CD4-positive, CD25-positive, alpha-beta regulatory T cell (primary cell): ENCODE results near the gene APOBR. TPM values are rescaled to one million over a fixed set of nuclear protein-coding genes. Genes with fewer than 3 reads are reported as not detected.

Experiments
- ATAC-seq, 2 donors: fragments of 150-1000 bp; cut with Tn5 transposase; one replicate each; pipeline ENCODE4 v1.10.0; 2021; ENCODE audit warnings: low read depth in 2 of 2, moderate number of reproducible peaks in 2 of 2, moderate library complexity in 1 of 2
- DNase-seq, 3 donors: peaks; one replicate each; pipeline versions ENCODE4 v3.0.0 to v3.0.0-alpha.2; 2012 to 2022; ENCODE audit warnings: mixed read lengths in 1 of 3
- H3K27ac ChIP-seq: one replicate; pipeline ENCODE4 v1.7.0; 2013; ENCODE audit warnings: mild to moderate bottlenecking, low read length; ENCODE audit not compliant: insufficient read depth, poor library complexity, severe bottlenecking
- H3K27me3 ChIP-seq: one replicate; pipeline ENCODE4 v1.7.0; 2013; ENCODE audit warnings: low read length; ENCODE audit not compliant: control insufficient read depth, insufficient read depth
- H3K36me3 ChIP-seq: one replicate; pipeline ENCODE4 v1.7.0; 2013; ENCODE audit warnings: mild to moderate bottlenecking, low read length, moderate library complexity; ENCODE audit not compliant: control insufficient read depth, insufficient read depth
- H3K4me1 ChIP-seq: 2 replicates; pipeline ENCODE4 v1.7.0; 2013; ENCODE audit warnings: mild to moderate bottlenecking, low read length; ENCODE audit not compliant: insufficient read depth, control insufficient read depth, poor library complexity, severe bottlenecking
- H3K4me3 ChIP-seq: one replicate; pipeline ENCODE4 v1.7.0; 2013; ENCODE audit warnings: low read depth, mild to moderate bottlenecking, low read length, moderate library complexity
- H3K9me3 ChIP-seq, 2 experiments: 1 replicate in 1 of 2; 2 replicates in 1 of 2; pipeline ENCODE4 v1.7.0; 2013; ENCODE audit warnings: low read length in 2 of 2, mild to moderate bottlenecking in 1 of 2, moderate library complexity in 1 of 2; ENCODE audit not compliant: control insufficient read depth in 2 of 2
- H3K27ac Mint-ChIP-seq, 3 donors: one replicate each; pipeline ENCODE4 v1.8.0; 2020 to 2022; ENCODE audit warnings: mild to moderate bottlenecking in 3 of 3, mixed read lengths in 3 of 3, moderate library complexity in 2 of 3
- H3K27me3 Mint-ChIP-seq: one replicate; pipeline ENCODE4 v1.8.0; 2022; ENCODE audit warnings: mild to moderate bottlenecking, mixed read lengths
- H3K36me3 Mint-ChIP-seq: one replicate; pipeline ENCODE4 v1.8.0; 2020; ENCODE audit warnings: mixed read lengths
- H3K4me1 Mint-ChIP-seq, 4 donors: one replicate each; pipeline ENCODE4 v1.8.0; 2020 to 2022; ENCODE audit warnings: mixed read lengths in 4 of 4, mild to moderate bottlenecking in 1 of 4
- H3K4me3 Mint-ChIP-seq, 4 donors: one replicate each; pipeline ENCODE4 v1.8.0; 2020 to 2022; ENCODE audit warnings: mild to moderate bottlenecking in 4 of 4, mixed read lengths in 4 of 4, moderate library complexity in 3 of 4
- H3K9me3 Mint-ChIP-seq, 7 donors: one replicate each; pipeline ENCODE4 v1.8.0; 2020 to 2022; ENCODE audit warnings: mixed read lengths in 7 of 7, mild to moderate bottlenecking in 3 of 7, moderate library complexity in 2 of 7
- polyA plus RNA-seq, 4 donors: library from polyadenylated mRNA; unstranded; fragments of 300-500 nt; fragmentation: Illumina TruSeq; gene quantifications; one replicate each; pipeline ENCODE4 v1.2.3, GENCODE V29; 2021
- total RNA-seq: library from RNA; stranded (reverse); gene quantifications from one replicate; pipeline ENCODE4 v1.2.3, GENCODE V29; 2022

APOBR gene
- total and polyA plus RNA-seq, 5 donors from 2014 or later = 0.11 to 6.8 (median 0.24) TPM

GRCh38 chr16:28495098-28495793, 803 bp downstream of the APOBR start:
- H3K4me3 ChIP-seq = peak overlapping the region; percentile 89
- H3K4me1 ChIP-seq = peaks cover 54% of the 10 kb centered on the region
- peak overlapping the region; percentile 98 for H3K27ac ChIP-seq
- Mint-ChIP-seq H3K9me3 (no peaks in the 10 kb centered on the region), H3K27me3 (no peaks in the 10 kb centered on the region), H3K4me3 (peak overlapping the region; percentile 86 to 98 (median 90)), H3K27ac (peak overlapping the region; percentile 99 to 100 (median 99)), H3K4me1 (peaks cover 0 to 68% (median 31%) of the 10 kb centered on the region in 4 donors), H3K36me3 (peaks cover 9% of the 10 kb centered on the region)
- no peaks in the 10 kb centered on the region for H3K9me3 ChIP-seq
- no peaks in the 10 kb centered on the region for H3K36me3 ChIP-seq
- no peak for ATAC-seq
- DNase-seq = peak in 1 of 3 donors; percentile 12
- no peaks in the 10 kb centered on the region for H3K27me3 ChIP-seq

- Histone ChIP-seq H3K4me1 (peaks cover 46% of the 10 kb centered on the region), H3K27ac (peak overlapping the region; percentile 98), H3K36me3 (no peaks in the 10 kb centered on the region), H3K4me3 (no peak overlapping the region), H3K27me3 (no peaks in the 10 kb centered on the region), H3K9me3 (no peaks in the 10 kb centered on the region)
- Mint-ChIP-seq H3K36me3 (peaks cover 9% of the 10 kb centered on the region), H3K4me3 (peak overlapping the region; percentile 84 to 98 (median 88)), H3K27me3 (no peaks in the 10 kb centered on the region), H3K27ac (peak overlapping the region; percentile 99 to 100 (median 99)), H3K9me3 (no peaks in the 10 kb centered on the region), H3K4me1 (peaks cover 0 to 68% (median 31%) of the 10 kb centered on the region in 4 donors)
- no peak for ATAC-seq
- DNase-seq = no peak
Measured at GRCh38 chr16:28495795-28496749, 1.6 kb downstream of the APOBR start.

GRCh38 chr16:28496844-28497243, 2.4 kb downstream of the APOBR start:
- H3K9me3 Mint-ChIP-seq = no peaks in the 10 kb centered on the region
- Histone ChIP-seq H3K9me3 (no peaks in the 10 kb centered on the region), H3K27ac (no peak overlapping the region), H3K36me3 (no peaks in the 10 kb centered on the region), H3K4me3 (no peak overlapping the region), H3K27me3 (no peaks in the 10 kb centered on the region), H3K4me1 (peaks cover 39% of the 10 kb centered on the region)
- H3K36me3 Mint-ChIP-seq = peaks cover 9% of the 10 kb centered on the region
- H3K4me1 Mint-ChIP-seq = peaks cover 0 to 63% (median 30%) of the 10 kb centered on the region in 4 donors
- no peak for DNase-seq
- no peaks in the 10 kb centered on the region for H3K27me3 Mint-ChIP-seq
- peak overlapping the region in 2 of 4 donors; percentile 54 to 63 for H3K4me3 Mint-ChIP-seq
- peak overlapping the region; percentile 86 to 99 (median 92) for H3K27ac Mint-ChIP-seq
- ATAC-seq = no peak

- Histone ChIP-seq H3K4me1 (peaks cover 37% of the 10 kb centered on the region), H3K27ac (no peak overlapping the region), H3K9me3 (no peaks in the 10 kb centered on the region), H3K4me3 (no peak overlapping the region), H3K36me3 (no peaks in the 10 kb centered on the region), H3K27me3 (no peaks in the 10 kb centered on the region)
- peak overlapping the region in 1 of 4 donors; percentile 54 for H3K4me3 Mint-ChIP-seq
- peak overlapping the region in 2 of 3 donors; percentile 86 to 92 for H3K27ac Mint-ChIP-seq
- DNase-seq (no peak), ATAC-seq (no peak)
- H3K9me3 Mint-ChIP-seq = no peaks in the 10 kb centered on the region
- H3K4me1 Mint-ChIP-seq = peaks cover 0 to 58% (median 28%) of the 10 kb centered on the region in 4 donors
- no peaks in the 10 kb centered on the region for H3K27me3 Mint-ChIP-seq
- peaks cover 9% of the 10 kb centered on the region for H3K36me3 Mint-ChIP-seq
Measured at GRCh38 chr16:28497386-28497785, 2.9 kb downstream of the APOBR start.

- Mint-ChIP-seq H3K4me1 (peaks cover 0 to 54% (median 27%) of the 10 kb centered on the region in 4 donors), H3K4me3 (peak overlapping the region in 1 of 4 donors; percentile 54)
Measured at GRCh38 chr16:28497861-28498599, 3.6 kb downstream of the APOBR start.

GRCh38 chr16:28498666-28499381, 4.4 kb downstream of the APOBR start:
- H3K27ac ChIP-seq = no peak overlapping the region
- Mint-ChIP-seq H3K27ac (peak overlapping the region in 2 of 3 donors; percentile 32 to 75), H3K4me3 (peak overlapping the region in 1 of 4 donors; percentile 24), H3K27me3 (no peaks in the 10 kb centered on the region), H3K9me3 (no peaks in the 10 kb centered on the region), H3K4me1 (peaks cover 0 to 46% (median 22%) of the 10 kb centered on the region in 4 donors), H3K36me3 (peaks cover 9% of the 10 kb centered on the region)
- ATAC-seq = no peak
- H3K4me3 ChIP-seq = no peak overlapping the region
- no peak for DNase-seq
- peaks cover 23% of the 10 kb centered on the region for H3K4me1 ChIP-seq
- no peaks in the 10 kb centered on the region for H3K27me3 ChIP-seq
- no peaks in the 10 kb centered on the region for H3K9me3 ChIP-seq
- no peaks in the 10 kb centered on the region for H3K36me3 ChIP-seq

More at GRCh38 chr16:28497861-28498599, 3.6 kb downstream of the APOBR start:
- H3K27ac Mint-ChIP-seq = peak overlapping the region in 1 of 3 donors; percentile 14
- DNase-seq (no peak), ATAC-seq (no peak)
- peaks cover 9% of the 10 kb centered on the region for H3K36me3 Mint-ChIP-seq
- no peaks in the 10 kb centered on the region for H3K9me3 ChIP-seq
- no peaks in the 10 kb centered on the region for H3K27me3 ChIP-seq
- no peaks in the 10 kb centered on the region for H3K36me3 ChIP-seq
- H3K27ac ChIP-seq = no peak overlapping the region
- no peaks in the 10 kb centered on the region for H3K9me3 Mint-ChIP-seq
- peaks cover 31% of the 10 kb centered on the region for H3K4me1 ChIP-seq
- no peaks in the 10 kb centered on the region for H3K27me3 Mint-ChIP-seq
- no peak overlapping the region for H3K4me3 ChIP-seq

- no peak for DNase-seq
- H3K36me3 Mint-ChIP-seq = peaks cover 9% of the 10 kb centered on the region
- H3K27ac Mint-ChIP-seq = peak overlapping the region in 2 of 3 donors; percentile 33 to 69
- no peak overlapping the region for H3K4me3 ChIP-seq
- H3K27me3 ChIP-seq = no peaks in the 10 kb centered on the region
- H3K36me3 ChIP-seq = no peaks in the 10 kb centered on the region
- no peak for ATAC-seq
- H3K9me3 Mint-ChIP-seq = no peaks in the 10 kb centered on the region
- H3K9me3 ChIP-seq = no peaks in the 10 kb centered on the region
- peaks cover 13% of the 10 kb centered on the region for H3K4me1 ChIP-seq
- H3K27me3 Mint-ChIP-seq = no peaks in the 10 kb centered on the region
- H3K4me1 Mint-ChIP-seq = peaks cover 0 to 35% (median 14%) of the 10 kb centered on the region in 4 donors
- peak overlapping the region in 2 of 4 donors; percentile 38 for H3K4me3 Mint-ChIP-seq
- H3K27ac ChIP-seq = no peak overlapping the region
Measured at GRCh38 chr16:28499854-28500253, 5.4 kb downstream of the APOBR start.
